HEK293 (cell line): ENCODE data around the gene NEUROD4.

ENCODE experiments used
- CTCF ChIA-PET: fragments of 350-600 bp; formaldehyde crosslinking; extraction: SDS; loops from one replicate; lab custom pipeline; 2021; ENCODE audit warnings: antibody characterized with exemption; lab: Yijun Ruan, JAX
- POLR2A ChIA-PET: fragments of 300-600 bp; formaldehyde crosslinking; extraction: SDS; loops from one replicate; lab custom pipeline; 2020; ENCODE audit warnings: antibody characterized with exemption, inconsistent platforms; lab: Yijun Ruan, JAX
- H3K27ac ChIP-seq: fragments of 200-500 bp; sonication (Bioruptor generic); 2 replicates; pipeline ENCODE4 v1.5.1; 2014; ENCODE audit warnings: low read depth, low read length, control low read depth, inconsistent platforms; ENCODE audit errors: extremely low read depth
- H3K36me3 ChIP-seq, 2 experiments: fragments of 200-500 bp in 1 of 2; sonication (Bioruptor generic) in 1 of 2; 1 replicate in 1 of 2; 2 replicates in 1 of 2; pipeline ENCODE4 v1.5.1; 2014 to 2017; ENCODE audit warnings: inconsistent platforms in 2 of 2, low read length in 2 of 2; ENCODE audit not compliant: control insufficient read depth in 2 of 2, insufficient read depth in 1 of 2
- H3K4me1 ChIP-seq: fragments of 200-500 bp; sonication (Bioruptor generic); 2 replicates; pipeline ENCODE4 v1.5.1; 2014; ENCODE audit warnings: mild to moderate bottlenecking, low read length, inconsistent platforms; ENCODE audit not compliant: control insufficient read depth, insufficient read depth
- H3K4me3 ChIP-seq: 2 replicates; pipeline ENCODE4 v1.5.1; 2011; ENCODE audit warnings: low read depth, mild to moderate bottlenecking, control low read depth, low read length, moderate library complexity
- H3K9me3 ChIP-seq: fragments of 200-500 bp; sonication (Bioruptor generic); 2 replicates; pipeline ENCODE4 v1.5.1; 2014; ENCODE audit warnings: low read depth, low read length, inconsistent platforms; ENCODE audit not compliant: control insufficient read depth, insufficient read depth
- GFI1B ChIP-seq: fragments of 450-650 bp; formaldehyde crosslinking; IDR thresholded peaks from 2 replicates; pipeline ENCODE4 v1.5.1; 2016; ENCODE audit warnings: missing biosample characterization, missing genetic modification characterization
- IKZF3 ChIP-seq: fragments of 450-650 bp; IDR thresholded peaks from 2 replicates; pipeline ENCODE4 v1.5.0; 2018; ENCODE audit warnings: missing biosample characterization, mild to moderate bottlenecking, missing genetic modification characterization, moderate library complexity
- MYNN ChIP-seq: fragments of 450-650 bp; formaldehyde crosslinking; IDR thresholded peaks from 2 replicates; pipeline ENCODE4 v1.5.1; 2016; ENCODE audit warnings: missing biosample characterization, missing genetic modification characterization, borderline replicate concordance
- ZFP69B ChIP-seq: fragments of 450-650 bp; formaldehyde crosslinking; IDR thresholded peaks from 2 replicates; pipeline ENCODE4 v1.5.1; 2016; ENCODE audit warnings: missing biosample characterization, missing genetic modification characterization
- ZNF155 ChIP-seq: fragments of 450-650 bp; formaldehyde crosslinking; IDR thresholded peaks from 2 replicates; pipeline ENCODE4 v1.5.1; 2016; ENCODE audit warnings: missing biosample characterization, missing genetic modification characterization
- ZNF416 ChIP-seq: fragments of 450-650 bp; formaldehyde crosslinking; IDR thresholded peaks from 2 replicates; pipeline ENCODE4 v1.5.1; 2016; ENCODE audit warnings: missing biosample characterization, missing genetic modification characterization
- ZNF548 ChIP-seq: fragments of 450-650 bp; formaldehyde crosslinking; IDR thresholded peaks from 2 replicates; pipeline ENCODE4 v1.5.1; 2016; ENCODE audit warnings: missing biosample characterization, missing genetic modification characterization
- ZNF658 ChIP-seq: fragments of 450-650 bp; formaldehyde crosslinking; IDR thresholded peaks from 2 replicates; pipeline ENCODE4; 2016; ENCODE audit warnings: missing biosample characterization, missing genetic modification characterization
- ZNF785 ChIP-seq: fragments of 450-650 bp; formaldehyde crosslinking; IDR thresholded peaks from 2 replicates; pipeline ENCODE4 v1.5.1; 2016; ENCODE audit warnings: missing biosample characterization, missing genetic modification characterization
- ZNF792 ChIP-seq: fragments of 450-650 bp; formaldehyde crosslinking; IDR thresholded peaks from 2 replicates; pipeline ENCODE4 v1.5.1; 2016; ENCODE audit warnings: missing biosample characterization, missing genetic modification characterization
- TF ChIP-seq, protein P1 (sequence below): fragments of 450-650 bp; IDR thresholded peaks from 2 replicates; pipeline ENCODE4 v1.5.1; 2018; ENCODE audit warnings: missing biosample characterization, mild to moderate bottlenecking, missing genetic modification characterization
- TF ChIP-seq, protein P2 (sequence below): fragments of 450-650 bp; formaldehyde crosslinking; conservative IDR thresholded peaks from 2 replicates; pipeline ENCODE4 v1.5.1; 2016; ENCODE audit warnings: low read depth, missing biosample characterization, missing genetic modification characterization
- TF ChIP-seq, protein P3 (sequence below): fragments of 450-650 bp; formaldehyde crosslinking; IDR thresholded peaks from 2 replicates; pipeline ENCODE4 v1.5.1; 2016; ENCODE audit warnings: missing biosample characterization, missing genetic modification characterization
- TF ChIP-seq, protein P4 (sequence below): fragments of 450-650 bp; formaldehyde crosslinking; IDR thresholded peaks from 2 replicates; pipeline ENCODE4; 2016; ENCODE audit warnings: missing biosample characterization, missing genetic modification characterization
- TF ChIP-seq, protein P5 (sequence below): fragments of 450-650 bp; formaldehyde crosslinking; IDR thresholded peaks from 2 replicates; pipeline ENCODE4 v1.5.1; 2016; ENCODE audit warnings: missing biosample characterization, missing genetic modification characterization

NEUROD4 gene

DNA sequence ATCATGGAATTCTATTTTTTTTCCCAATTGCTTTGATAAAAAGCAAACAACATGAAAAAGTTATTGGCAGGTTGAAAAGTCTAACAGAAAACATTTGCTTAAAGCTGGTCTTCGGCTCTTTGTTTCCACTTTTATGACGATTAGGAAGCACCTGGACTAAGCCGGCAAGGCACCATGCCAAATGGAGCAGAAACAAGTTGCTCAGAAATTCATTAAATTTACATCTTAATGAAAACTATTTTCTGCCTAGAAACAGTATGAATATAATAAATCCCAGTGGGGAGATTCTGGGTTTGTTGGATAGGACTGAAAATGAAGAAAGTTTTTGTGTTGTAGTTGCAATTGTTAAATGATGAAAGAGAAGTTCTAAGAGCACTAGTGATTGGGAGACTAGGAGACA lies 55.0 kb downstream of the NEUROD4 start:
- no peak overlapping the region for H3K4me3 ChIP-seq
- CTCF ChIA-PET, result interaction anchor here (0.6 to 11.8 kb wide), 7 partner anchors 8 to 156 kb away, joined by 3 to 271 read pairs (median 3); no protein-coding TSS in a partner anchor
- TF ChIP-seq ZNF548 (tag by site-specific recombination), result no peak
- no peak for TF ChIP-seq ZFP69B (tag by site-specific recombination)
- no peak for TF ChIP-seq ZNF792 (tag by site-specific recombination)
- TF ChIP-seq, protein P1, sequence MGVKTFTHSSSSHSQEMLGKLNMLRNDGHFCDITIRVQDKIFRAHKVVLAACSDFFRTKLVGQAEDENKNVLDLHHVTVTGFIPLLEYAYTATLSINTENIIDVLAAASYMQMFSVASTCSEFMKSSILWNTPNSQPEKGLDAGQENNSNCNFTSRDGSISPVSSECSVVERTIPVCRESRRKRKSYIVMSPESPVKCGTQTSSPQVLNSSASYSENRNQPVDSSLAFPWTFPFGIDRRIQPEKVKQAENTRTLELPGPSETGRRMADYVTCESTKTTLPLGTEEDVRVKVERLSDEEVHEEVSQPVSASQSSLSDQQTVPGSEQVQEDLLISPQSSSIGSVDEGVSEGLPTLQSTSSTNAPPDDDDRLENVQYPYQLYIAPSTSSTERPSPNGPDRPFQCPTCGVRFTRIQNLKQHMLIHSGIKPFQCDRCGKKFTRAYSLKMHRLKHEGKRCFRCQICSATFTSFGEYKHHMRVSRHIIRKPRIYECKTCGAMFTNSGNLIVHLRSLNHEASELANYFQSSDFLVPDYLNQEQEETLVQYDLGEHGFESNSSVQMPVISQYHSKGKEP (tag by site-specific recombination), result no peak
- TF ChIP-seq, protein P2, sequence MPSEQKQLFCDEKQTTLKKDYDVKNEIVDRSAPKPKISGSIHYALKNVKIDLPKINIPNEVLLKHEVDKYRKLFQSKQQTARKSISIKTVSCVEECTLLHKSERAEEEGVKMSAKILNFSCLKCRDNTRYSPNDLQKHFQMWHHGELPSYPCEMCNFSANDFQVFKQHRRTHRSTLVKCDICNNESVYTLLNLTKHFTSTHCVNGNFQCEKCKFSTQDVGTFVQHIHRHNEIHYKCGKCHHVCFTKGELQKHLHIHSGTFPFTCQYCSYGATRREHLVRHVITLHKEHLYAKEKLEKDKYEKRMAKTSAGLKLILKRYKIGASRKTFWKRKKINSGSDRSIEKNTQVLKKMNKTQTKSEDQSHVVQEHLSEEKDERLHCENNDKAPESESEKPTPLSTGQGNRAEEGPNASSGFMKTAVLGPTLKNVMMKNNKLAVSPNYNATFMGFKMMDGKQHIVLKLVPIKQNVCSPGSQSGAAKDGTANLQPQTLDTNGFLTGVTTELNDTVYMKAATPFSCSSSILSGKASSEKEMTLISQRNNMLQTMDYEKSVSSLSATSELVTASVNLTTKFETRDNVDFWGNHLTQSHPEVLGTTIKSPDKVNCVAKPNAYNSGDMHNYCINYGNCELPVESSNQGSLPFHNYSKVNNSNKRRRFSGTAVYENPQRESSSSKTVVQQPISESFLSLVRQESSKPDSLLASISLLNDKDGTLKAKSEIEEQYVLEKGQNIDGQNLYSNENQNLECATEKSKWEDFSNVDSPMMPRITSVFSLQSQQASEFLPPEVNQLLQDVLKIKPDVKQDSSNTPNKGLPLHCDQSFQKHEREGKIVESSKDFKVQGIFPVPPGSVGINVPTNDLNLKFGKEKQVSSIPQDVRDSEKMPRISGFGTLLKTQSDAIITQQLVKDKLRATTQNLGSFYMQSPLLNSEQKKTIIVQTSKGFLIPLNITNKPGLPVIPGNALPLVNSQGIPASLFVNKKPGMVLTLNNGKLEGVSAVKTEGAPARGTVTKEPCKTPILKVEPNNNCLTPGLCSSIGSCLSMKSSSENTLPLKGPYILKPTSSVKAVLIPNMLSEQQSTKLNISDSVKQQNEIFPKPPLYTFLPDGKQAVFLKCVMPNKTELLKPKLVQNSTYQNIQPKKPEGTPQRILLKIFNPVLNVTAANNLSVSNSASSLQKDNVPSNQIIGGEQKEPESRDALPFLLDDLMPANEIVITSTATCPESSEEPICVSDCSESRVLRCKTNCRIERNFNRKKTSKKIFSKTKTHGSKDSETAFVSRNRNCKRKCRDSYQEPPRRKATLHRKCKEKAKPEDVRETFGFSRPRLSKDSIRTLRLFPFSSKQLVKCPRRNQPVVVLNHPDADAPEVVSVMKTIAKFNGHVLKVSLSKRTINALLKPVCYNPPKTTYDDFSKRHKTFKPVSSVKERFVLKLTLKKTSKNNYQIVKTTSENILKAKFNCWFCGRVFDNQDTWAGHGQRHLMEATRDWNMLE (tag by site-specific recombination), result no peak
- TF ChIP-seq ZNF416 (tag by site-specific recombination), result no peak
- TF ChIP-seq IKZF3 (tag by site-specific recombination), result no peak
- TF ChIP-seq, protein P3, sequence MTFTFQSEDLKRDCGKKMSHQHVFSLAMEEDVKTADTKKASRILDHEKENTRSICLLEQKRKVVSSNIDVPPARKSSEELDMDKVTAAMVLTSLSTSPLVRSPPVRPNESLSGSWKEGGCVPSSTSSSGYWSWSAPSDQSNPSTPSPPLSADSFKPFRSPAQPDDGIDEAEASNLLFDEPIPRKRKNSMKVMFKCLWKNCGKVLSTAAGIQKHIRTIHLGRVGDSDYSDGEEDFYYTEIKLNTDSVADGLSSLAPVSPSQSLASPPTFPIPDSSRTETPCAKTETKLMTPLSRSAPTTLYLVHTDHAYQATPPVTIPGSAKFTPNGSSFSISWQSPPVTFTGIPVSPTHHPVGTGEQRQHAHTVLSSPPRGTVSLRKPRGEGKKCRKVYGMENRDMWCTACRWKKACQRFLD (tag by site-specific recombination), result no peak
- no peak for TF ChIP-seq ZNF155
- TF ChIP-seq, protein P4, sequence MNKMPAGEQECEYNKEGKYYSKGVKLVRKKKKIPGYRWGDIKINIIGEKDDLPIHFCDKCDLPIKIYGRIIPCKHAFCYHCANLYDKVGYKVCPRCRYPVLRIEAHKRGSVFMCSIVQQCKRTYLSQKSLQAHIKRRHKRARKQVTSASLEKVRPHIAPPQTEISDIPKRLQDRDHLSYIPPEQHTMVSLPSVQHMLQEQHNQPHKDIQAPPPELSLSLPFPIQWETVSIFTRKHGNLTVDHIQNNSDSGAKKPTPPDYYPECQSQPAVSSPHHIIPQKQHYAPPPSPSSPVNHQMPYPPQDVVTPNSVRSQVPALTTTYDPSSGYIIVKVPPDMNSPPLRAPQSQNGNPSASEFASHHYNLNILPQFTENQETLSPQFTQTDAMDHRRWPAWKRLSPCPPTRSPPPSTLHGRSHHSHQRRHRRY (tag by site-specific recombination), result no peak
- TF ChIP-seq, protein P5, sequence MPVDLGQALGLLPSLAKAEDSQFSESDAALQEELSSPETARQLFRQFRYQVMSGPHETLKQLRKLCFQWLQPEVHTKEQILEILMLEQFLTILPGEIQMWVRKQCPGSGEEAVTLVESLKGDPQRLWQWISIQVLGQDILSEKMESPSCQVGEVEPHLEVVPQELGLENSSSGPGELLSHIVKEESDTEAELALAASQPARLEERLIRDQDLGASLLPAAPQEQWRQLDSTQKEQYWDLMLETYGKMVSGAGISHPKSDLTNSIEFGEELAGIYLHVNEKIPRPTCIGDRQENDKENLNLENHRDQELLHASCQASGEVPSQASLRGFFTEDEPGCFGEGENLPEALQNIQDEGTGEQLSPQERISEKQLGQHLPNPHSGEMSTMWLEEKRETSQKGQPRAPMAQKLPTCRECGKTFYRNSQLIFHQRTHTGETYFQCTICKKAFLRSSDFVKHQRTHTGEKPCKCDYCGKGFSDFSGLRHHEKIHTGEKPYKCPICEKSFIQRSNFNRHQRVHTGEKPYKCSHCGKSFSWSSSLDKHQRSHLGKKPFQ, result no peak
- no peak for TF ChIP-seq ZNF658 (tag by site-specific recombination)
- TF ChIP-seq GFI1B (tag by site-specific recombination), result no peak
- TF ChIP-seq MYNN (tag by site-specific recombination), result no peak
- TF ChIP-seq ZNF785 (tag by site-specific recombination), result no peak
- TF ChIP-seq, all 188 proteins: peak for 0
- no peak overlapping the region for H3K27ac ChIP-seq
- H3K9me3 ChIP-seq, result no peaks in the 10 kb centered on the region
- POLR2A ChIA-PET, result no interaction called here
- no peaks in the 10 kb centered on the region for H3K36me3 ChIP-seq
- H3K4me1 ChIP-seq, result no peaks in the 10 kb centered on the region
